ENCODE measurements around the gene NUDT16. TPM values are rescaled to one million over a fixed set of nuclear protein-coding genes. Genes with fewer than 3 reads are reported as not detected.

Gene NUDT16
- total and polyA plus RNA-seq, 2 donors (not counting 1 experiment from before 2014, with no cell fraction given): 6.0 to 18.8 TPM

GRCh38 chr3:131394400-131394799, 12.8 kb downstream of the NUDT16 start:
- no peaks in the 10 kb centered on the region for H3K27me3 ChIP-seq (ENCODE audit: control insufficient read depth, insufficient read depth, low read length)
- TF ChIP-seq EZH2 (IDR thresholded peaks at IDR 0.05; ENCODE audit: low read length, missing control alignments) (no peak), CTCF (conservative IDR thresholded peaks at IDR 0.05 in 1 of 2, IDR thresholded peaks at IDR 0.05 in 1 of 2; ENCODE audit: low read depth in 1 of 2, low read length in 2 of 2) (no peak)
- DNase-seq (ENCODE audit: low read depth in 2 of 2): no peak
- no peaks in the 10 kb centered on the region for H3K79me2 ChIP-seq (ENCODE audit: control insufficient read depth, insufficient read depth, low read length)
- H3K4me3 ChIP-seq (replicated peaks in 1 of 4; ENCODE audit: control extremely low read depth in 1 of 4, insufficient read depth in 1 of 4, low read depth in 3 of 4, low read length in 4 of 4): no peak overlapping the region
- H3K4me2 ChIP-seq (ENCODE audit: extremely low read depth, insufficient read depth, low read length): no peak overlapping the region
- H4K20me1 ChIP-seq (ENCODE audit: control insufficient read depth, extremely low read depth, insufficient read depth, low read length): no peaks in the 10 kb centered on the region
- H3K36me3 ChIP-seq (ENCODE audit: control insufficient read depth, insufficient read depth, low read length): no peaks in the 10 kb centered on the region
- H3K9me3 ChIP-seq (ENCODE audit: control insufficient read depth, insufficient read depth, low read depth, low read length): no peaks in the 10 kb centered on the region
- H2AFZ ChIP-seq (ENCODE audit: low read length): no peak overlapping the region
- H3K27ac ChIP-seq (ENCODE audit: insufficient read depth, low read length): no peak overlapping the region
- no peak overlapping the region for H3K9ac ChIP-seq (ENCODE audit: insufficient read depth, low read length)
- H3K4me1 ChIP-seq (ENCODE audit: control insufficient read depth, extremely low read depth, insufficient read depth, low read length): no peaks in the 10 kb centered on the region

GRCh38 chr3:131396170-131396569, 14.6 kb downstream of the NUDT16 start:
- TF ChIP-seq EZH2 (IDR thresholded peaks at IDR 0.05; ENCODE audit: low read length, missing control alignments) (no peak), CTCF (conservative IDR thresholded peaks at IDR 0.05 in 1 of 2, IDR thresholded peaks at IDR 0.05 in 1 of 2; ENCODE audit: low read depth in 1 of 2, low read length in 2 of 2) (no peak)

GRCh38 chr3:131397889-131398288, 16.3 kb downstream of the NUDT16 start:
- DNase-seq (ENCODE audit: low read depth in 2 of 2): no peak
- TF ChIP-seq CTCF (conservative IDR thresholded peaks at IDR 0.05 in 1 of 2, IDR thresholded peaks at IDR 0.05 in 1 of 2; ENCODE audit: low read depth in 1 of 2, low read length in 2 of 2): no peak
- TF ChIP-seq EZH2 (IDR thresholded peaks at IDR 0.05; ENCODE audit: low read length, missing control alignments): no peak
- Histone ChIP-seq H4K20me1 (ENCODE audit: control insufficient read depth, extremely low read depth, insufficient read depth, low read length) (no peaks in the 10 kb centered on the region), H3K27ac (ENCODE audit: insufficient read depth, low read length) (no peak overlapping the region), H3K9ac (ENCODE audit: insufficient read depth, low read length) (no peak overlapping the region), H3K4me1 (ENCODE audit: control insufficient read depth, extremely low read depth, insufficient read depth, low read length) (no peaks in the 10 kb centered on the region), H3K36me3 (ENCODE audit: control insufficient read depth, insufficient read depth, low read length) (no peaks in the 10 kb centered on the region), H3K4me2 (ENCODE audit: extremely low read depth, insufficient read depth, low read length) (no peak overlapping the region), H3K9me3 (ENCODE audit: control insufficient read depth, insufficient read depth, low read depth, low read length) (no peaks in the 10 kb centered on the region), H3K79me2 (ENCODE audit: control insufficient read depth, insufficient read depth, low read length) (no peaks in the 10 kb centered on the region), H2AFZ (ENCODE audit: low read length) (no peak overlapping the region), H3K27me3 (ENCODE audit: control insufficient read depth, insufficient read depth, low read length) (no peaks in the 10 kb centered on the region), H3K4me3 (replicated peaks in 1 of 4; ENCODE audit: control extremely low read depth in 1 of 4, insufficient read depth in 1 of 4, low read depth in 3 of 4, low read length in 4 of 4) (no peak overlapping the region)

More at GRCh38 chr3:131396170-131396569, 14.6 kb downstream of the NUDT16 start:
- Histone ChIP-seq H3K36me3 (ENCODE audit: control insufficient read depth, insufficient read depth, low read length) (no peaks in the 10 kb centered on the region), H3K4me1 (ENCODE audit: control insufficient read depth, extremely low read depth, insufficient read depth, low read length) (no peaks in the 10 kb centered on the region), H2AFZ (ENCODE audit: low read length) (no peak overlapping the region), H3K79me2 (ENCODE audit: control insufficient read depth, insufficient read depth, low read length) (no peaks in the 10 kb centered on the region), H3K4me3 (replicated peaks in 1 of 4; ENCODE audit: control extremely low read depth in 1 of 4, insufficient read depth in 1 of 4, low read depth in 3 of 4, low read length in 4 of 4) (no peak overlapping the region), H3K27ac (ENCODE audit: insufficient read depth, low read length) (no peak overlapping the region), H4K20me1 (ENCODE audit: control insufficient read depth, extremely low read depth, insufficient read depth, low read length) (no peaks in the 10 kb centered on the region), H3K4me2 (ENCODE audit: extremely low read depth, insufficient read depth, low read length) (no peak overlapping the region), H3K9ac (ENCODE audit: insufficient read depth, low read length) (no peak overlapping the region), H3K27me3 (ENCODE audit: control insufficient read depth, insufficient read depth, low read length) (no peaks in the 10 kb centered on the region), H3K9me3 (ENCODE audit: control insufficient read depth, insufficient read depth, low read depth, low read length) (no peaks in the 10 kb centered on the region)
- no peak for DNase-seq (ENCODE audit: low read depth in 2 of 2)

All from fibroblast of lung (primary cell).